Stimulated activated CD4-positive, alpha-beta T cell treated with anti-CD3 and anti-CD28 coated beads, Interleukin-2, amount 100 ng/mL, for 48 hours (primary cell): ENCODE data around the gene ABHD2.
"Not testable (repeated sequence)": the region's sequence is repeated elsewhere in the genome, so short reads cannot be mapped to it uniquely, and the experiment has no call there.

Source experiments
- DNase-seq, 2 donors: peaks; one replicate each; pipeline ENCODE4 v3.0.0-alpha.2; 2020

The ABHD2 gene, protein sequence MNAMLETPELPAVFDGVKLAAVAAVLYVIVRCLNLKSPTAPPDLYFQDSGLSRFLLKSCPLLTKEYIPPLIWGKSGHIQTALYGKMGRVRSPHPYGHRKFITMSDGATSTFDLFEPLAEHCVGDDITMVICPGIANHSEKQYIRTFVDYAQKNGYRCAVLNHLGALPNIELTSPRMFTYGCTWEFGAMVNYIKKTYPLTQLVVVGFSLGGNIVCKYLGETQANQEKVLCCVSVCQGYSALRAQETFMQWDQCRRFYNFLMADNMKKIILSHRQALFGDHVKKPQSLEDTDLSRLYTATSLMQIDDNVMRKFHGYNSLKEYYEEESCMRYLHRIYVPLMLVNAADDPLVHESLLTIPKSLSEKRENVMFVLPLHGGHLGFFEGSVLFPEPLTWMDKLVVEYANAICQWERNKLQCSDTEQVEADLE

DNA sequence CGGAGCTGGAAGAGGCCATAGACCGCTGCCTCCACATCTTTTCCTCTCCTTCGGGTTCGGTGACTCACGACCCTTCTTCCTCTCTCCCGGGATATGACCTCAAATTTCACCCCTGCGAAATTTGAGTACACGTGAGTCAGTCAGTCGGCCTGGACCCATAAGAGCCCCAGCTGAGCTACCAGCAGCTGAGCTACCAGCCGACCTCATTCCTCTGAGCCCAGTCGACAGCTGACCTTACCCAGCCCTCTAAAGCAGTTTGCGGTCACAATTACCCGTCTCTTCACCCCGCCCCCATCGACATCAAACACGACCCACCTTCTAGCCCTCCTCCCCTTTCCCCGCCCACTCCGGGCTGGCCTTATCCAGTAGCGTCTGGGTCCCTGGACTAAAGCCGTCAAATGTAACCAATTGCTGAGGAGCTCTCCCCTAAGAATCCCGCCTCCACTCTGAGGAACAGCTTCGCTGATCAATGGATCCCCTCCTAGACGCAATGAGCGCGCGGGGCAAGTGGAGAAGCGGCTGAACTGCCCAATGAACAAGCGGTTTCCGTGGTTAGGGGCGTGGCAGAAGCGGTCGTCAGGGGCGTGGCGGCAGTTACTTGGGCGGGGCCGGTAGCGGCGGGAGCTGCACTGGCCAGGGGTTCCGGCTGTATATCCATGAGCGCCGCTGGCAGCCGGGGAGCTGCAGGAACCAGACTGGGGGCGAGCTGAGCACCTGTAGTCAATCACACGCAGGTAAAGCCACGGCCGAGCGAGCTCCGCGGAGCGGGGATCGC is at the start of gene ABHD2:
Gene ABHD2, plus strand, starts transcription at position 627 of the 775 bp plus-strand sequence. CDS start 27,872 bp downstream, outside the sequence.
- DNase-seq = peak; percentile 98

- no peak for DNase-seq
Observed at GRCh38 chr15:89039142-89039541, 49.1 kb upstream of the ABHD2 start.

- no peak for DNase-seq
Observed at GRCh38 chr15:89041507-89041906, 46.7 kb upstream of the ABHD2 start.

GRCh38 chr15:89042387-89042786 is 45.9 kb upstream of the ABHD2 start:
- no peak for DNase-seq

DNA sequence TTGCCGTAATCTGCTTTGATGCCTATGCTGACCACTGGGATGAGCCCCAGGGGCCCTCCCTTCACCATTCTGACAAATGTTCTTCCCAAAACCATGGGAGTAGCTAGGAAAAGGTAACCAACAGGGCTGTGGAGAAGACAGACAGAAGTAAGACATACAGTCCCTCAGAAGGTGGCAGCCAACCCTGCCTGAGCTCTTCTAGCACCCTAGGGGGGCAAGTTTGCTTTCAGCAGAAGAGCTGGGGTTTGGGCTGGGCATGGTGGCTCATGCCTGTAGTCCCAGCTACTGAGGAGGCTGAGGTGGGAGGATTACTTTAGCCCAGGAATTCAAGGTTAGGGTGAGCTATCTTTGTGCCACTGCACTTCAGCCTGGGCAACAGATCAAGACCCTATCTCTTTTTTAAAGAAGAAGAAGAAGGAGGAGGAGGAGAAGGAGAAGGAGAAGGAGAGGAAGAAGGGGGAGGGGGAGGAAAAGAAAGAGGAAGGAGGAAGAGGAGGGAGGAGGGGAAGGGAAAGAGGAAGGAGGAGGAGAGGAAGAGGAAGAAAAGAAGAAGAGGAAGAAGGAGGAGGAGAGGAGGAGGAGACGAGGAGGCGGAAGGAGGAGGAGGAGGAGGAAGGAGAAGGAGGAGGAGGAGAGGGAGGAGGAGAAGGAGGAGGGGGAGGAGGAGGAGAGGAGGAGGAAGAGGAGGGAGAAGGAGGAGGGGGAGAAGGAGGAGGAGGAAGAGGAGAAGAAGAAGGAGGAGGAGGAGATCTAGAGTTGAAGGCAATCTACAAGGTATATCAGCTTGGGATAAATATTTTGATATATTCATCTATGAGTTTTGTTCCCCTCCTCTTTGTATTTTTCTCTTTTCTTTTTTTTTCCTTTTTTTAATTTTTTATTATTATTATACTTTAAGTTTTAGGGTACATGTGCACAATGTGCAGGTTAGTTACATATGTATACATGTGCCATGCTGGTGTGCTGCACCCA is 44.9 kb upstream of the ABHD2 start:
- no peak for DNase-seq

DNA sequence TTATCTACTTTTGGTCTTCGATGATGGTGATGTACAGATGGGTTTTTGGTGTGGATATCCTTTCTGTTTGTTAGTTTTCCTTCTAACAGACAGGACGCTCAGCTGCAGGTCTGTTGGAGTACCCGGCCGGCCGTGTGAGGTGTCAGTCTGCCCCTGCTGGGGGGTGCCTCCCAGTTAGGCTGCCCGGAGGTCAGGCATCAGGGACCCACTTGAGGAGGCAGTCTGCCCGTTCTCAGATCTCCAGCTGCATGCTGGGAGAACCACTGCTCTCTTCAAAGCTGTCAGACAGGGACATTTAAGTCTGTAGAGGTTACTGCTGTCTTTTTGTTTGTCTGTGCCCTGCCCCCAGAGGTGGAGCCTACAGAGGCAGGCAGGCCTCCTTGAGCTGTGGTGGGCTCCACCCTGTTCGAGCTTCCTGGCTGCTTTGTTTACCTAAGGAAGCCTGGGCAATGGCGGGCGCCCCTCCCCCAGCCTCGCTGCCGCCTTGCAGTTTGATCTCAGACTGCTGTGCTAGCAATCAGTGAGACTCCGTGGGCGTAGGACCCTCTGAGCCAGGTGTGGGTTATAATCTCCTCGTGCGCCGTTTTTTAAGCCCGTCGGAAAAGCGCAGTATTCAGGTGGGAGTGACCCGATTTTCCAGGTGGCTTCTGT is 39.1 kb upstream of the ABHD2 start:
- not testable (repeated sequence) for DNase-seq

GRCh38 chr15:89051875-89052274 is 36.4 kb upstream of the ABHD2 start:
- DNase-seq = no peak

DNA sequence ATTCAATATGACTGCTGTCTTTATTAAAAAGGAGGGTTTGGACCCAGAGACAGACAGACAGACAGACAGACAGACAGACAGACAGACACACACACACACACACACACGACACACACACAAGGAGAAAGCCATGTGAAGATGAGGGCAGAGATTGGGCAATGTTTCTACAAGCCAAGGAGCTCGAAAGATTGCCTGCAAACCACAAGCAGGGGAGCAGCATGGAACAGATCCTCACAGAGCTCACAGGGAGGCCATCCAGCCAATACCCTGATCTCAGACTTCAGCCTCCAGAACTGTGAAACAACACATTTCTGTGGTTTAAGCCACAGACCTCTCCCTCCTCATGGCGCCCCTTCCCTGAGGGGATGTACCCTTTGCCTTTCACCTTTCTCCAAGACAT is 35.8 kb upstream of the ABHD2 start:
- no peak for DNase-seq

GRCh38 chr15:89054873-89055272 is 33.4 kb upstream of the ABHD2 start:
- DNase-seq = no peak

DNA sequence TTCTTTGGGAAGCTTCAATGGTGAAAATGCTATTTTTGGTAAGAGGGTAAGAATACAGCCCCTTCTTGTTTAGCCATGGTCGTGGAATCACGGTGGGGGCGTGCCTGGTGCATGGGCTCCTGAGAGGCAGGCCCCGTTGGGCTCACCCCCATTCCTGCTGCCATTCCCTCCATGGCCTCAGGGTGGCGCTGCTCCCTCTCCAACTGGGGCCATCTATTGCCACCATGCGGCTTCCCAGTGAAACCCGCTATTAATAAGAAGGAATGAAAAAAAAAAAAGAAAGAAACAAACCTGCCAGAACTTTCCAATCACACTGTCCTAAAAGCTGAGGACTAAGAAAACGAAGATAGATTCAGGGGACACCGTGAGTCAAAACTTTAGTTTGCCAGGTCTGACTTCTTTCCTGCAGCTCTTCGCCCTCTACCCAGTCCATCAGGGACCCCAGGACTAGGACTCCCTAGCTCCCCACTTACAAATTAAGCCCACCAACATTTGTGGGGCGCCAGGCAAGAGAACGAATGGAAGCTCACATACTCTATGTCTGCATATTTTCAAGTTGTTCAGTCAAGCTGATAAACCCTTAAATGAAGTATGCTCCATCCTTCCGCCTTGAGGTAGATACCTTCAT is 30.6 kb upstream of the ABHD2 start:
- DNase-seq = peak; percentile 90 to 94

DNA sequence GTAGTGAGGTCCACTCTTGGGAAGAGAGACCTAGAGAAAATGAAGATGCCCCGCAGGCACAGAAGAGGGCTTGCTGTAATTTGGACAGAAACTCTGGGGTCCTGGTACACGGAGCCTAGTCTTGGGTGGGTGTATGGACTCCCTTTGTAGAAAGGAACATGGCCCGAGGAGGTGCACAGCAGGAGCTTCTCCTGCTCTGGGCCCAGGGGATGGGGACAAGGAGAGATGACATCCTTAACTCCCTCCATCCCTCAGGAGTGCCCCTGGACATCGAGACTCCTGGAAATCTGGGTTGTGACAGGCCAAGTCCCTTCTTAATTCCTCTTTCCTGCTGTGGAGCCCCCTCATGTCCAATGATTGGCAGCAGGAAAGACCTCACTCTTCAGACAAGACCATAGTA is 29.9 kb upstream of the ABHD2 start:
- no peak for DNase-seq

- DNase-seq = no peak
Observed at GRCh38 chr15:89058876-89059405, 29.3 kb upstream of the ABHD2 start.

DNA sequence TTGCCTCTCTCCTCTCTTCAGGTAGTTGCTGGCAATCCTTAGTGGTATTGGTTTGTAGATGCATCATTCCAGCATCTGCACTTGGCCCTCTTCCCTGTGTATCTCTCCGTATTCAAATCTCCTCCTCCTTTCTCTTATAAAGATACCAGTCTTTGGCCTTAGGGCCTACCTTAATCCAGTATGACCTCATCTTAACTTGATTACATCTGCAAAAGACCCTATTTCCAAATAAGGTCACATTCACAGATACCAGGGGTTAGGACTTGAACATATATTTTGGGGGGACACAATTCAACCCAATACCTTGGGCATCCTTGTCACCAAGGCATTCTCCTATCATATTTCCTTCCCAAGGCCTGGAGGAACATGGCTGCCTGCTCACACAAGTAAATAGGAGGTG is 22.0 kb upstream of the ABHD2 start:
- DNase-seq = no peak

DNA sequence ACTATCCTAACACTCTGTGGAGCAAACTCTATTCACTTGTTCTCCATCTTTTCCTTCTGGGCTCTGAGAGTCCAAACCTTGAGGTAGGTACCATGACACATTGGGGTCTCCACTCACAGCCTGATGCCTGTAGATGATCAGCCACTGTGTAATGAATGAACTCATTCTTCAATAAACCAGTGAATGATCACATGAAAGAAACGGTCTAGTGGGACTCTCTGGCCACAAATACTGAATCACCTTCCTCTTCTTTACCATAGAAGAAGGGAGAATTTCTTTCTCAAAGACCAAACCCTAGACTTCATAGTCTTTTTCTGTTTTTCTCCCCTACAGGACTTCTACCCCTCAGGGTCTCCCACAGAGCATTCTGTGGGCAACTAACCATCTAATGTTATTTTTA is 20.5 kb upstream of the ABHD2 start:
- DNase-seq = no peak

DNA sequence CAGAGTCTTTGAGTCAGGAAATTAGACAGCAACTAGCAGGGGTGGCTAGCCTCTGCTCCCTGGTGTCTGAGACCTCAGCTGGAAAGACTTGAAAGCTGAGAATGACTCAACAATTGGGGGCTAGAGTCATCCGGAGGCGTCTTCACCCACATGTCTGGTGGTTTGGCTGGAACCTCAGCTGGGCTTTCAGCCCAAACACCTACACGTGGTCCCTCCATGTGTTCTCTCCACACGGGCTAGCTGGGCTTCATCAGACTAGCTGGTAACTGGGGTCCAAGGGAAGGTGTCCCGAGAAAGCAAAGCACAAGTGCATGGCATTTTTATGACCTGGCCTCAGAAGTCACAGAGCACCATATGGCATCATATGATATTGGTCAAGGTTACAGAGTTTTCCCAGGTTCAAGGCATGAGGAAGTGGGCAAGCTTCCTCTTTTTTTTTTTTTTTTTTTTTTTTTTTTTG is 19.9 kb upstream of the ABHD2 start:
- peak; percentile 40 to 52 for DNase-seq

DNA sequence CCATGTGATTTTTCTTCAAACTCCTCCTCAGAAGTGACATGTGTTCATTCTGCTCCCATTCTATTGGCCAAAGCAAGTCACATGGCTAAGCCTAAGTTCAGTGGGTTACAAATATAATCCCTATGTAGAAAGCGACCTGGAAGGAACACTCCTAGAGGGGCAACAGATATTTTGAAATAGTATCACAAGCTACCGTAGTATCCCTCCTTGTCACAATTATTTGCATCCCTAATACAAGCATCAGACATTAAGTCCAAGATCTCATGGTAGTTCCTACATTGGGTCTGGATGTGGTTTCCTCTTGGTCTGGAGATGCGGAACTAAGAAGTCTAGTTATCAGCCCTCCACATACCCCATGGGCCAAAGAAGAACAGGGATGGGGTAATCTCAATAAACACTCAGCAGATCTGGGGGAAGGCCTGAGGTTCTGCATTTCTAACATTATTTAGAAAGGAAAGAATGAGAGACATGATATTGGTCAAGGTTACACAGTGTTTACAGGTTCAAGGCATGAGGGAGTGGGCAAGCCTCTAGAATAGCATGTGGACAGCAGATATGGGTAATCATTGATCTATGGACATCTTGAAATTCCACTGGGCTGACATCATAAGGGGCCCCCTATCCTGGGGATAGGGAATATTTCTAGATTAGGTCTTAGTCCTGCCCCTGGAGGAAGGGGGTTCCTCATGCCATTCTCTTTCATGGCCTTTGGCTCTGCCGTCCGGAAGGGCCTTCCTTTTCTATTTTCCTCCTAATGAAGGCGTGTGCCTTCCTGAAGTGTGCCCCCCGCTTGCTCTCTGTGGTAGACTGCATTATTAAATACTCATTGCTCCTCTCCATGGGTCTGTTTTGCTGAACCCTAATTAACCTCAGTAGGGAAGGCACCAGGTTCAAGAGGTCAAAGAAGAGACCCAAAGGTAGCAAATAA is 17.8 kb upstream of the ABHD2 start:
- no peak for DNase-seq

- DNase-seq = no peak
Observed at GRCh38 chr15:89071471-89071870, 16.8 kb upstream of the ABHD2 start.

- no peak for DNase-seq
Observed at GRCh38 chr15:89072277-89072869, 15.9 kb upstream of the ABHD2 start.

DNA sequence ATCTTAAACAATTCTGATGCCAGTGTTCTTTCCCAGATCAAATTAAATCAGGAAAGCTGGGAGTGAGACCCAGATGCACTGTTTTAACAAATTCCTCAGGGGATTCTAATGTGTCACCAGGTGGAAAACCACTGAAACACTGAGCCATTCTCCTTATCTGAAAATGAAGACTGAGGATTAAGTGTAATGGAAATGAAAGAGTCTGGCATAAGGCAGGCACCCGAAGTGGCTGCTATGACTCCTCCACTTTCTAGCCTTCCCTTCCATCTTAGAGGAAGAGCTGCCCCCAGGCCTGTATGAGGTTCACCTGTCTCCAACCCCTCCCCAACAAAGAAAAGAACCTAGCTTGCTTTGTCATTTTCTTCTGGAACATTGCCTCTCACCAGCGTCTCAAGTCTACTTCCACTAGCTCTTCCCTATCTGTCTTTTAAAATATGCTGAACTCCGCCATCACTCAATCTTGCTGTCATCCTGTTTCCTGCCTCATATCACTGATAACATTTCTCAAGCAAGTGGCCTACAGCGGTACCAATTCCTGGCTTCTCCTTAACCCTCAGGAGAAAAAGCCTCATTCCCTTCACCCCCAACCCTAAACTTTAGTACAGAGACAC is 13.7 kb upstream of the ABHD2 start:
- DNase-seq = no peak
